Activated T-cell treated with anti-CD3 and anti-CD28 coated beads for 4 hours (primary cell): ENCODE data around the gene SSU72.
"Not testable (repeated sequence)": the region's sequence is repeated elsewhere in the genome, so short reads cannot be mapped to it uniquely, and the experiment has no call there.

Experiments used
- DNase-seq: peaks from one replicate; pipeline ENCODE4 v3.0.0-alpha.2; 2020

Gene SSU72

GRCh38 chr1:1556961-1557360, 17.7 kb downstream of the SSU72 start:
- DNase-seq, result not testable (repeated sequence)

GRCh38 chr1:1556505-1556904, 18.2 kb downstream of the SSU72 start:
- DNase-seq, result no peak

- no peak for DNase-seq
Measured at GRCh38 chr1:1554926-1555915, 19.4 kb downstream of the SSU72 start.

GRCh38 chr1:1554550-1554925, 20.1 kb downstream of the SSU72 start:
- DNase-seq, result no peak

GRCh38 chr1:1553821-1554494, 20.7 kb downstream of the SSU72 start:
- DNase-seq, result no peak

GRCh38 chr1:1552263-1552639, 22.4 kb downstream of the SSU72 start:
- DNase-seq, result no peak

- DNase-seq, result no peak
Measured at GRCh38 chr1:1551524-1552262, 23.0 kb downstream of the SSU72 start.

GRCh38 chr1:1550591-1551432, 23.9 kb downstream of the SSU72 start:
- DNase-seq, result no peak

- DNase-seq, result no peak
Measured at GRCh38 chr1:1550087-1550486, 24.6 kb downstream of the SSU72 start.

- no peak for DNase-seq
Measured at GRCh38 chr1:1548591-1548990, 26.1 kb downstream of the SSU72 start.

GRCh38 chr1:1547476-1547875, 27.2 kb downstream of the SSU72 start:
- DNase-seq, result no peak

GRCh38 chr1:1547011-1547410, 27.7 kb downstream of the SSU72 start:
- DNase-seq, result no peak

GRCh38 chr1:1545946-1546737, 28.5 kb downstream of the SSU72 start:
- no peak for DNase-seq

GRCh38 chr1:1544544-1544943, 30.1 kb downstream of the SSU72 start:
- no peak for DNase-seq

- no peak for DNase-seq
Measured at GRCh38 chr1:1543706-1544099, 31.0 kb downstream of the SSU72 start.

- DNase-seq, result no peak
Measured at GRCh38 chr1:1542766-1543705, 31.6 kb downstream of the SSU72 start.

- no peak for DNase-seq
Measured at GRCh38 chr1:1541956-1542765, 32.5 kb downstream of the SSU72 start.

- no peak for DNase-seq
Measured at GRCh38 chr1:1540818-1541628, 33.6 kb downstream of the SSU72 start.
